Activated CD8-positive, alpha-beta T cell treated with anti-CD3 and anti-CD28 coated beads, Interleukin-2, amount 10 ng/mL, durations not matched to agents 7 days and 5 days (primary cell): ENCODE measurements around the gene RASSF5. TPM values are rescaled to one million over a fixed set of nuclear protein-coding genes. Genes with fewer than 3 reads are reported as not detected.

ENCODE experiments used
- ATAC-seq: fragments of 150-1000 bp; cut with Tn5 transposase; one replicate; pipeline ENCODE4 v1.10.0; 2021; ENCODE audit warnings: moderate library complexity
- CTCF ChIA-PET: fragments of 350-600 bp; sonication (Branson Sonifier 250); formaldehyde crosslinking; loops from one replicate; lab custom pipeline; 2021; ENCODE audit warnings: antibody characterized with exemption; lab: Charles Lee
- POLR2A ChIA-PET: fragments of 350-600 bp; sonication (Branson Sonifier 250); formaldehyde crosslinking; loops from one replicate; lab custom pipeline; 2021; ENCODE audit warnings: antibody characterized with exemption; lab: Charles Lee
- DNase-seq: peaks from one replicate; pipeline ENCODE4 v3.0.0-alpha.2; 2020
- H3K27ac Mint-ChIP-seq: one replicate; pipeline ENCODE4 v1.8.0; 2021; ENCODE audit warnings: mild to moderate bottlenecking, mixed read lengths
- H3K27me3 Mint-ChIP-seq: one replicate; pipeline ENCODE4 v1.8.0; 2021; ENCODE audit warnings: low read depth, mixed read lengths
- H3K36me3 Mint-ChIP-seq: one replicate; pipeline ENCODE4 v1.8.0; 2021; ENCODE audit warnings: low read depth, mixed read lengths
- H3K4me1 Mint-ChIP-seq: one replicate; pipeline ENCODE4 v1.8.0; 2021; ENCODE audit warnings: low read depth, mixed read lengths
- H3K4me3 Mint-ChIP-seq: one replicate; pipeline ENCODE4 v1.8.0; 2021; ENCODE audit warnings: mild to moderate bottlenecking, mixed read lengths
- H3K9me3 Mint-ChIP-seq: one replicate; pipeline ENCODE4 v1.8.0; 2022; ENCODE audit warnings: mixed read lengths; ENCODE audit not compliant: insufficient read depth
- total RNA-seq, 2 experiments: library from RNA; stranded (reverse); gene quantifications; one replicate each; pipeline ENCODE4 v1.2.3, GENCODE V29; 2021

The RASSF5 gene
- total RNA-seq, 2 experiments from 2014 or later: 192 to 195 TPM

DNA sequence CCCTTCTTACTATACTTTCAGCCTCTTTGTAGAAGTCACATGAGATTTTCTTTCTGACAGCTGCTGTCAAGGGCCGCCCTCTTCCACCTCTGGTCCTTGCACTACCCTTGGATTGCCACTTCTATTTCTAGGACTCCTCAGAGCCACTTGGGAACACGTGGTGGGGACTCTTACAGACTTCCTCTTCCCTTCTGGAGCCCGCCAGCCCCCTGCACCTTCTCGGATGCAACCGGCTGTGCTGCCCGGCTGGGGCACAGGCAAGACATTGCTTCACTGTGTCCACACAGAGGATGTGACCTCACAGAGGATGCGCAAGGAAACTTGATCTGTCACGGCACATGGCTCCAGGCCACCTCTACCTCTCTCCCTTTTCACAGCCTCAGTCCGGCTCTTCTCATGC lies 39.4 kb upstream of the RASSF5 start:
- Mint-ChIP-seq H3K36me3 (peaks cover 25% of the 10 kb centered on the region), H3K4me3 (peak overlapping the region; percentile 49), H3K27me3 (no peaks in the 10 kb centered on the region), H3K27ac (peak overlapping the region; percentile 94), H3K9me3 (no peaks in the 10 kb centered on the region), H3K4me1 (peaks cover 83% of the 10 kb centered on the region)
- POLR2A ChIA-PET: no interaction called here
- ATAC-seq (no peak), DNase-seq (peak; percentile 57)
- CTCF ChIA-PET: interaction anchor here (0.9 to 1.9 kb wide), 6 partner anchors 9 to 196 kb away, joined by 3 to 14 read pairs (median 4); partner anchors contain the start of gene DYRK3

DNA sequence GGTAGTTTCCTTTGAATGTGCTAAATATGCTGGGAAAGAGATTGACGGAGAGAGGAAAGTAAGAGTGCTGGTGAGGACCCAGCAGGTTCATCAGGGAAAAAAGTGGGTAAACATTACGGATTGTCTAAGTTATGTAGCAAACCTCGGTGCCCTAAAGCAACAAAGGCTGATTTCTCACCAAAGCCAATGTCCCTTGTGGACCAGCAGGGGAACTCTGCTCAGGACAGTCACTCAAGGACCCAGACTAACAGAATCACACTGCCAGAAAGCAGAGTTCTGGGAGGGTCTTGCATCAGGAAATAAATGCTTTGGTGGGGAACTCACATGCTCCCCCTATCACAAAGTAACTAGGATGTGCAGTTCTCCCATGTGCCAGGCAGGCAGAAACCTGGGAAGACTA lies 38.8 kb upstream of the RASSF5 start:
- Mint-ChIP-seq H3K36me3 (peaks cover 28% of the 10 kb centered on the region), H3K4me1 (peaks cover 83% of the 10 kb centered on the region), H3K27ac (peak overlapping the region; percentile 94), H3K27me3 (no peaks in the 10 kb centered on the region), H3K9me3 (no peaks in the 10 kb centered on the region), H3K4me3 (peak overlapping the region; percentile 49)
- DNase-seq (no peak), ATAC-seq (no peak)
- ChIA-PET CTCF (interaction anchor here (1.3 to 7.3 kb wide), 2 partner anchors 7 to 9 kb away, joined by 4 to 77 read pairs; no protein-coding TSS in a partner anchor), POLR2A (no interaction called here)

DNA sequence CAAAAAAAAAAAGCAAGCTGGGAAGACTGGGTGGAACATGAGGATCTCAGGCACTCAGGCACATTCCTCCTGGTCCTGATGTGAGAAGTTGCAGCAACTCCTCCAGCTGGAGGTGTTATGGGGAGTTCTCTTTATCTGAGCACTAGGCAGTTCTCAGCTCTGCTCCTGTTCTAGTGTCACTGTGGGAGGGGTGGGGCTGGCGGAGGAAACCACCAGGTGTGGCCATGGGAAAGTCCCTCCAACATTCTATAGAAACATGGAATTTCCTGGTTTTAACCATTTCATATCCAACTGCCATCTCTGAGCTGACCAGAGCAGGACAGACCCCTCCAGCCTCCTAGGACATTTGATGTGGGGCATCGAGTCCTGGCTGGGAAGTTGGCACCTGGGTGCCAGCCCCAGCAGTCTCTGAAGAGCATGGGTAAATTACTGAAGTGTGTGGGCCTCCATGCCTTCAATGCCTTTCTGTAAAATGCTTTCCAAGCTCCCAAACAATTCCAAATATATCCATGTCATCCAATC lies 37.9 kb upstream of the RASSF5 start:
- peak overlapping the region; percentile 94 for H3K27ac Mint-ChIP-seq
- H3K36me3 Mint-ChIP-seq: peaks cover 34% of the 10 kb centered on the region
- POLR2A ChIA-PET: interaction anchor here (0.5 to 2.1 kb wide), 8 partner anchors 12 to 91 kb away, joined by 3 to 10 read pairs (median 4); no protein-coding TSS in a partner anchor
- H3K27me3 Mint-ChIP-seq: no peaks in the 10 kb centered on the region
- H3K9me3 Mint-ChIP-seq: no peaks in the 10 kb centered on the region
- H3K4me3 Mint-ChIP-seq: peak overlapping the region; percentile 89
- ATAC-seq: no peak
- peak; percentile 59 for DNase-seq
- CTCF ChIA-PET: interaction anchor here (0.9 to 7.3 kb wide), 14 partner anchors 8 to 195 kb away, joined by 3 to 77 read pairs (median 8); partner anchors contain the start of genes DYRK3 and EIF2D
- H3K4me1 Mint-ChIP-seq: peaks cover 87% of the 10 kb centered on the region

DNA sequence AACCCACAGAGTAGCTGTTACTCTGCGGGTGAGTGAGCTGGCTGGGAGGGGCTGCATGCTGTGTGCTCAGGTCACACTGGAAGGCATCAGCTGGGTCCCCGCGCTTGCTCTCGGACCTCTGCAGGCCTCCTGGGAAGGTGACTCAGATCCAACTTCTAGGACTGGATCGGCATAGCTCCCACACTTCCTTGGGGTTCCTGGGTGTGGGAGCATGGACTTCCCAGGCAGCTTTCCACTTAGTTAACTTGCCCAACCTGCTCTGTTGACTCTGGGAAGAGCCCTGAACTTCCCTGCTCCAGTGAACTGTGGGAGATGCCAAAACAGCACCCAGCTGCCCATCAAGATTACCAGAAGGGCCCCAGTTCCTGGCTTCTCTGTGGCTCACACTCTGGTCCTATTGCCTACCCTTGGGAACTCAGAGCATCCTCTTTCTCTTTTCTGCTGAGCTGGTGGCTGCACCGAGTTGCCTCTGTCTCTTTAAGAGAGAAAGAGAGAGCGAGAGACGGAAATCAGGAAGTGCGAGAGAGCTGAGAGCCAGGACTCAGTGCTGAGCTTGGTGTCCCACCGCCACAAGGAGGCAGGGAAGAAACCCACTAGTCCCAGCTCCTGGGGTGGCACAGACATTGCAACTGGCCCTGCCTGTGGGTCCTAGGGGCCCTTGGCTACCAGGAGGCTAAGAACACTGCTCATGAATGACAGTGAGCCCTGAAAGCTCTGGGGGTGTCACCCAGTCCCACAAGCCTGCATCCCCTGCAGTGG lies 37.2 kb upstream of the RASSF5 start, which contains the start of gene IKBKE:
TSS of gene IKBKE (plus strand) at position 544 of the 759 bp plus-strand sequence. CDS start 2,752 bp downstream, outside the sequence.
- Mint-ChIP-seq H3K27me3 (no peaks in the 10 kb centered on the region), H3K4me1 (peaks cover 88% of the 10 kb centered on the region), H3K27ac (peak within 1 kb of the TSS; percentile 94), H3K4me3 (peak within 1 kb of the TSS; percentile 89), H3K9me3 (no peaks in the 10 kb centered on the region), H3K36me3 (peaks cover 39% of the 10 kb centered on the region)
- ChIA-PET POLR2A (interaction anchor here (0.5 to 2.7 kb wide), 11 partner anchors 8 to 99 kb away, joined by 3 to 13 read pairs (median 5); no protein-coding TSS in a partner anchor), CTCF (interaction anchor here (0.6 to 7.3 kb wide), 19 partner anchors 8 to 194 kb away, joined by 3 to 77 read pairs (median 5); partner anchors contain the start of genes DYRK3 and EIF2D)
- peak; percentile 71 for ATAC-seq
- DNase-seq: peak; percentile 73

DNA sequence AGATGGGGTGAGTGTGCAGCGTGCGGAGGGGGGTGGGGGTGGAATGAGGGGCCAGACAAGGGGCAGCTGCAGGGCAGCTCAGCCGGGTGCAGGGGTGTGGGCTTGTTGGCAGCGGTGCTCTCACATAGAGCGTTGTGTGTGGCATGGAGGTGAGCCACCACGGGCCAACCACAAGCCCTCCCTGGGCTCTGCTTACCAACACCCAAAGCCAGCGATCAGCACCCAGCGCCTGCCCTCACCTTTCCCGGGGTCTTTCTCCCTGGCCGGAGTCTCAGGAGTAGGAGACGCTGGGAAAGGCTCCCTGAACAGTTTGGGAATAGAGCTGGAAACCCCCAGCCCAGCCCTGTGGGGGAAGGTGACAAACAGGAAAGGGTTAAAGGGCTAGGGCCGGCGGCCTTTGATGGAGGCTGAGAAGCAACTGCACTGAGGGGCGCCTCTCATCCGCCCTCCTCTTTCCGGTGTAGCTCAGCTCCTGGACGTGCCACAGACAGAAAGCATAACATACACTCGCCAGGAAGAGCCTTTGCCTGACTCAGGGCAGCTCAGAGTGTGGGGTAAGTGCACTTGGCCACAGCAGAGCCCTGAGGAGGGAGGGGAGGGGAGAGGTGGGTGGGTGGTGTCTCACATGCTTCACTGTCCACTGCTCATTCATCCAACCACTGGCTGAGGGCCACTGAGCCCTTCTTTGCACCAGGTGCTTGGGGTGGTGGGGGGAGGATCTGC lies 36.5 kb upstream of the RASSF5 start:
- Mint-ChIP-seq H3K36me3 (peaks cover 46% of the 10 kb centered on the region), H3K27me3 (no peaks in the 10 kb centered on the region), H3K9me3 (no peaks in the 10 kb centered on the region), H3K4me1 (peaks cover 82% of the 10 kb centered on the region), H3K27ac (peak overlapping the region; percentile 94), H3K4me3 (peak overlapping the region; percentile 89)
- ATAC-seq (peak; percentile 69), DNase-seq (peak; percentile 84)
- CTCF ChIA-PET: interaction anchor here (0.6 to 7.3 kb wide), 16 partner anchors 9 to 193 kb away, joined by 3 to 77 read pairs (median 7); partner anchors contain the start of gene DYRK3
- POLR2A ChIA-PET: interaction anchor here (0.6 to 2.7 kb wide), 12 partner anchors 8 to 109 kb away, joined by 3 to 13 read pairs (median 4); no protein-coding TSS in a partner anchor

DNA sequence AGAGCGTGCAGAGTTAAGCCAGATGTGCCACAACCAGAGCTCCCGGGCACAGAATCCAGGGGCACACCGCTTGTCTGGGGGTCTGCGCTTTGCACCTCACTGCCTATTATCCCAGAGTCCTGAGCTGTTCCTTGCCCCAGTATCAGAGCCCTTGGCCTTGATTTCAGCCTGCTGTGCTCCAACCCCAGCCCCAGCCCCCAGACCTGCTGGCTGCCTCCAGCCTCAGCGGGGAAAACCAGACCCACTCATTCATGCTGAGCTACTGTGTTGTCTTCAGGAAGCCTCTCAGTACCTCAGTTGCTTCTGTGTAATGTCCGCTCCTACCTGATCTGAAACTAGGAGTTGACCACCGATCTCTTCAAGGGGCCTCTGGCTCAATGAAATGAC lies 35.9 kb upstream of the RASSF5 start:
- peaks cover 49% of the 10 kb centered on the region for H3K36me3 Mint-ChIP-seq
- ATAC-seq (peak; percentile 7), DNase-seq (peak; percentile 40)
- peak overlapping the region; percentile 89 for H3K4me3 Mint-ChIP-seq
- H3K9me3 Mint-ChIP-seq: no peaks in the 10 kb centered on the region
- ChIA-PET CTCF (interaction anchor here (0.6 to 7.3 kb wide), 10 partner anchors 9 to 193 kb away, joined by 3 to 77 read pairs (median 12); partner anchors contain the start of gene DYRK3), POLR2A (interaction anchor here (0.6 to 2.7 kb wide), 9 partner anchors 8 to 164 kb away, joined by 3 to 13 read pairs (median 3); partner anchors contain the start of gene DYRK3)
- peaks cover 77% of the 10 kb centered on the region for H3K4me1 Mint-ChIP-seq
- peak overlapping the region; percentile 94 for H3K27ac Mint-ChIP-seq
- H3K27me3 Mint-ChIP-seq: no peaks in the 10 kb centered on the region

DNA sequence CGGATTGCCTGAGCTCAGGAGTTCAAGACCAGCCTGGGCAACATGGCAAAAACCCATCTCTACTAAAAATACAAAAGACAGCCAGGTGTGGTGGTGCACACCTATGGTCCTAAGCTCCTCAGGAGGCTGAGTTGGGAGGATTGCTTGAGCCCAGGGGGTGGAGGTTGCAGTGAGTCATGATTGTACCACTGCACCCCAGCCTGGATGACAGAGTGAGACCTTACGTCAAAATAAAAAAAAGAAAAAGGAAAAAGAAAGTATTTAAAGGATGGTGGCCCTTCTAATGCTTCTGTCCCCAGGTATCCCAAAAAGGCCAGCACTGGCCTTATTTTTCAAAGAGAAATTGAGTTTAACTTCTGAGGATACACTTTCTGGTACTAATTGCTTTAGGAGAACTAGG lies 35.3 kb upstream of the RASSF5 start:
- Mint-ChIP-seq H3K9me3 (no peaks in the 10 kb centered on the region), H3K27ac (peak overlapping the region; percentile 94), H3K36me3 (peaks cover 55% of the 10 kb centered on the region), H3K27me3 (no peaks in the 10 kb centered on the region), H3K4me3 (peak overlapping the region; percentile 89), H3K4me1 (peaks cover 71% of the 10 kb centered on the region)
- CTCF ChIA-PET: interaction anchor here (1.7 to 7.3 kb wide), 6 partner anchors 8 to 192 kb away, joined by 3 to 77 read pairs (median 16); no protein-coding TSS in a partner anchor
- POLR2A ChIA-PET: interaction anchor here (0.8 to 2.7 kb wide), 4 partner anchors 10 to 163 kb away, joined by 3 to 13 read pairs (median 3); partner anchors contain the start of gene DYRK3
- ATAC-seq (no peak), DNase-seq (peak; percentile 43)

DNA sequence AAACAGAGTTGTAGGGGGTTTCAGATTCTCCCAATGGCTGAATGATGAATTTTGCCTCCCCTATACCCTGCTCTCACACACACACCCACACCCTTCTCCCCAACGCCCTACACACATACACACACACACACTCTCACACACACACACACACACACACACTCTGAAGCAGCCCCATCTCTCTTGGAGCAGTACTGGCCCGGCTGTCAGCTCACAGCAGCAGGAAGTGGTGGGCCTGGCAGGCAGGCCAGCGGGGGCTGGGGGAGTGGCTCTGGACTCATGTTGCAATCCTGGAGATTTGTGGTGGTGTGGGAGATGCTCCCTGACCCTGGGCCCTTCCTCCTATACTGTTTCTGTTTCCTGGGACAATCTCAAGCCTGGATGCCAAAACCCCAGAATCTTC lies 34.9 kb upstream of the RASSF5 start:
- Mint-ChIP-seq H3K4me3 (peak overlapping the region; percentile 89), H3K27ac (peak overlapping the region; percentile 94), H3K4me1 (peaks cover 67% of the 10 kb centered on the region), H3K9me3 (no peaks in the 10 kb centered on the region), H3K36me3 (peaks cover 58% of the 10 kb centered on the region), H3K27me3 (no peaks in the 10 kb centered on the region)
- POLR2A ChIA-PET: interaction anchor here (0.9 to 2.7 kb wide), 2 partner anchors 11 to 163 kb away, joined by 3 to 13 read pairs; partner anchors contain the start of gene DYRK3
- no peak for ATAC-seq
- peak; percentile 60 for DNase-seq
- CTCF ChIA-PET: interaction anchor here (3.3 to 7.3 kb wide), 3 partner anchors 11 to 111 kb away, joined by 15 to 77 read pairs (median 16); no protein-coding TSS in a partner anchor

DNA sequence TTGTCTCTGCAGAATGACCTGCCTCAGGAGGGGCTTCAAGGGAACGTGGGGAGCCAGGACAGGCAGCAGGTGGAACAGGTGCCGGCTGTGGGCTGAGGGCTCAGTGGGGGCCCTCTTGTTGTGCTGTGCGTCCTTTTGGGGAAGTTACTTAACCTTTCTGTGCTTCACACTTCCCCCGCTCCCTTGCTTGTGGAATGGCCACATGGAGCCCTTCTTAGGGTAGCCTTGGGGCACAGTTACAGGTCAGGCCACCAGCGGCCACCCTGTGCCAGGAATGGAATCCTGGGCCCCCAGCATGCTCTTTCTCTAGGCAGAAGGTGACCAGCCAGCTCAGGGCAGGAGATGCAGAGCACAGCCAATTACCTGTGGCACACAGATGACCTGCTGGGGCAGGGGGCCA lies 34.4 kb upstream of the RASSF5 start:
- Mint-ChIP-seq H3K4me3 (peak overlapping the region; percentile 89), H3K4me1 (peaks cover 62% of the 10 kb centered on the region), H3K27me3 (no peaks in the 10 kb centered on the region), H3K36me3 (peaks cover 58% of the 10 kb centered on the region), H3K9me3 (no peaks in the 10 kb centered on the region), H3K27ac (peak overlapping the region; percentile 94)
- ChIA-PET CTCF (interaction anchor here (7.3 kb wide), 1 partner anchor 11 kb away, joined by 77 read pairs; no protein-coding TSS in a partner anchor), POLR2A (no interaction called here)
- DNase-seq: no peak
- ATAC-seq: no peak

DNA sequence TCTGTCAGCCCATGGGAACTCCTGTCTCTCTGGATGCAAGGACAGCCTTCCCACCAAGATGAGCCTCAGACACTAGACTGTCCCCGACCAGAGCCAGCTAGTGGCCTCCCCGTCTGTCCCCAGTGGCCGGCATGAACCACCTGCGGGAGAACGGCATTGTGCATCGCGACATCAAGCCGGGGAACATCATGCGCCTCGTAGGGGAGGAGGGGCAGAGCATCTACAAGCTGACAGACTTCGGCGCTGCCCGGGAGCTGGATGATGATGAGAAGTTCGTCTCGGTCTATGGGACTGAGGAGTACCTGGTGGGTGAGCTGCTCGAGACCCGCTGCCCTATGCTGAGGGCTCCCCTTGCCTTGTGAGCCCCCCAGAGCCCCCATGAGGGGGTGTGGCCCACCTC lies 31.3 kb upstream of the RASSF5 start:
- Mint-ChIP-seq H3K4me3 (no peak overlapping the region), H3K27ac (no peak overlapping the region), H3K27me3 (no peaks in the 10 kb centered on the region), H3K36me3 (peaks cover 77% of the 10 kb centered on the region), H3K9me3 (no peaks in the 10 kb centered on the region), H3K4me1 (peaks cover 48% of the 10 kb centered on the region)
- ChIA-PET POLR2A (no interaction called here), CTCF (interaction anchor here (1.2 to 7.5 kb wide), 4 partner anchors 13 to 131 kb away, joined by 3 to 94 read pairs (median 42); no protein-coding TSS in a partner anchor)
- ATAC-seq: no peak
- no peak for DNase-seq
